Activated CD4-positive, alpha-beta T cell treated with anti-CD3 and anti-CD28 coated beads, Interleukin-2, Interleukin-6, amounts not matched to agents 100 ng/mL and 50 ng/mL, durations not matched to agents 16 hours and 8 hours (primary cell): Measurements from ENCODE around the gene MRPS11.
"Not testable (repeated sequence)": the region's sequence is repeated elsewhere in the genome, so short reads cannot be mapped to it uniquely, and the experiment has no call there.

ENCODE experiments used
- DNase-seq: peaks from one replicate; pipeline ENCODE4 v3.0.0-alpha.2; 2020

Gene MRPS11

GRCh38 chr15:88467073-88467934, at the start of gene MRPS11, which contains the start of gene MRPL46:
Gene MRPS11 (plus strand): TSS chr15:88467708. CDS start chr15:88467718, 10 bp downstream.
Gene MRPL46 (minus strand): TSS chr15:88467388. CDS start chr15:88467377, 11 bp downstream.
- peak; percentile 93 for DNase-seq

- peak; percentile 76 for DNase-seq
Observed at GRCh38 chr15:88419830-88420229, 47.7 kb upstream of the MRPS11 start.

GRCh38 chr15:88423331-88423730, 44.2 kb upstream of the MRPS11 start:
- no peak for DNase-seq

GRCh38 chr15:88426304-88426703, 41.2 kb upstream of the MRPS11 start:
- no peak for DNase-seq

- no peak for DNase-seq
Observed at GRCh38 chr15:88428053-88428452, 39.5 kb upstream of the MRPS11 start.

- no peak for DNase-seq
Observed at GRCh38 chr15:88428805-88429605, 38.5 kb upstream of the MRPS11 start.

- no peak for DNase-seq
Observed at GRCh38 chr15:88430051-88430450, 37.5 kb upstream of the MRPS11 start.

- no peak for DNase-seq
Observed at GRCh38 chr15:88431441-88431840, 36.1 kb upstream of the MRPS11 start.

- no peak for DNase-seq
Observed at GRCh38 chr15:88433046-88433685, 34.3 kb upstream of the MRPS11 start.

- DNase-seq, result not testable (repeated sequence)
Observed at GRCh38 chr15:88434106-88434505, 33.4 kb upstream of the MRPS11 start.

GRCh38 chr15:88438181-88438580, 29.3 kb upstream of the MRPS11 start:
- no peak for DNase-seq

- DNase-seq, result peak; percentile 30
Observed at GRCh38 chr15:88440021-88440420, 27.5 kb upstream of the MRPS11 start.

GRCh38 chr15:88441076-88441730, 26.3 kb upstream of the MRPS11 start:
- DNase-seq, result no peak

- DNase-seq, result no peak
Observed at GRCh38 chr15:88447206-88447605, 20.3 kb upstream of the MRPS11 start.

- no peak for DNase-seq
Observed at GRCh38 chr15:88447741-88448140, 19.8 kb upstream of the MRPS11 start.

GRCh38 chr15:88448991-88449461, 18.5 kb upstream of the MRPS11 start:
- DNase-seq, result no peak

GRCh38 chr15:88449581-88449980, 17.9 kb upstream of the MRPS11 start:
- DNase-seq, result no peak

GRCh38 chr15:88450125-88450798, 17.2 kb upstream of the MRPS11 start:
- DNase-seq, result peak; percentile 86

GRCh38 chr15:88453651-88454050, 13.9 kb upstream of the MRPS11 start:
- no peak for DNase-seq

GRCh38 chr15:88454236-88454635, 13.3 kb upstream of the MRPS11 start:
- DNase-seq, result no peak

- DNase-seq, result peak; percentile 58
Observed at GRCh38 chr15:88454867-88455810, 12.4 kb upstream of the MRPS11 start.
